ENCODE measurements around the gene MORF4L1.

- TF ChIP-seq EZH2 (IDR thresholded peaks at IDR 0.05; ENCODE audit: borderline replicate concordance, low read length) (no peak), CTCF (IDR thresholded peaks at IDR 0.05; ENCODE audit: low read length) (no peak)
Observed at GRCh38 chr15:78880242-78880533, 7.5 kb downstream of the MORF4L1 start.

All from OCI-LY1 (cell line).